Measurements from ENCODE around the gene SLITRK6. TPM values are rescaled to one million over a fixed set of nuclear protein-coding genes. Genes with fewer than 3 reads are reported as not detected.

SLITRK6 gene
- total and polyA plus RNA-seq, 2 of the 4 experiments (the other 2 are of a cell fraction), result 1.1 to 1.6 TPM

- TF ChIP-seq ELK1 (IDR thresholded peaks at IDR 0.05; ENCODE audit: borderline replicate concordance, low read depth, low read length), result no peak
- no peak for TF ChIP-seq CEBPB (IDR thresholded peaks at IDR 0.05; ENCODE audit: low read depth, low read length)
- H3K27me3 ChIP-seq (ENCODE audit: control insufficient read depth, insufficient read depth, low read length), result no peaks in the 10 kb centered on the region
- dilution Hi-C loops (cut with HindIII; ENCODE audit: low sequenced_read_pairs, unreplicated experiment) (loop anchor here (25.0 kb wide), 1 partner anchor 872 kb away; no protein-coding TSS in a partner anchor), intact Hi-C loops (cut with micrococcal nuclease) (no loop called here), in situ Hi-C loops (cut with MboI; ENCODE audit: low sequenced_read_pairs) (no loop called here)
- H3K27ac ChIP-seq (ENCODE audit: insufficient read depth, low read length), result no peak overlapping the region
- no peak overlapping the region for H3K18ac ChIP-seq (ENCODE audit: low read depth, low read length)
- H3K23ac ChIP-seq (ENCODE audit: low read depth, low read length), result no peak overlapping the region
- ATAC-seq (ENCODE audit: low read depth) (no peak), DNase-seq (no peak)
- H2BK15ac ChIP-seq (ENCODE audit: low read depth, low read length), result no peak overlapping the region
- ChIA-PET CTCF (no interaction called here), POLR2A (ENCODE audit: unreplicated experiment) (no interaction called here)
- no CpG with 5 or more reads among the region's 1 CpG for WGBS, 2 experiments (ENCODE audit: extremely low coverage in 2 of 2, insufficient read length in 1 of 2)
- H3K36me3 ChIP-seq (ENCODE audit: control insufficient read depth, insufficient read depth, low read length), result no peaks in the 10 kb centered on the region
- no peaks in the 10 kb centered on the region for H3K9me3 ChIP-seq (ENCODE audit: control insufficient read depth, insufficient read depth, low read length)
- H3K4ac ChIP-seq (ENCODE audit: low read depth, low read length), result no peak overlapping the region
- no peak overlapping the region for H3K4me3 ChIP-seq (ENCODE audit: insufficient read depth, low read depth, low read length)
- no peak overlapping the region for H2BK120ac ChIP-seq (ENCODE audit: low read depth, low read length)
- no peaks in the 10 kb centered on the region for H4K20me1 ChIP-seq (ENCODE audit: insufficient read depth, low read length)
- no peak overlapping the region for H3K14ac ChIP-seq (replicated peaks; ENCODE audit: low read depth, low read length)
- no peak overlapping the region for H3K4me2 ChIP-seq (ENCODE audit: low read depth, low read length)
- no peaks in the 10 kb centered on the region for H3K4me1 ChIP-seq (ENCODE audit: control insufficient read depth, insufficient read depth, low read length)
- no peak overlapping the region for H4K5ac ChIP-seq (ENCODE audit: low read depth, low read length)
- no peak overlapping the region for H2AK9ac ChIP-seq (replicated peaks; ENCODE audit: low read depth, low read length, poor library complexity)
- no peak overlapping the region for H2AK5ac ChIP-seq (ENCODE audit: low read depth, low read length)
- H3K9me1 ChIP-seq (ENCODE audit: insufficient read depth, low read length), result no peaks in the 10 kb centered on the region
- H4K8ac ChIP-seq (ENCODE audit: low read depth in 2 of 2, low read length in 2 of 2), result no peak overlapping the region
- no peaks in the 10 kb centered on the region for H3K79me1 ChIP-seq (ENCODE audit: low read depth in 1 of 2, low read length in 2 of 2)
- H3K9ac ChIP-seq (ENCODE audit: low read depth, low read length), result no peak overlapping the region
- H2BK5ac ChIP-seq (ENCODE audit: low read depth, low read length, poor library complexity, severe bottlenecking), result no peak overlapping the region
- H2BK20ac ChIP-seq (ENCODE audit: low read depth, low read length), result no peak overlapping the region
- no TSS peak for BruUV-seq (replicated peaks)
- no peak overlapping the region for H2AFZ ChIP-seq (replicated peaks; ENCODE audit: low read length, poor library complexity)
- no peak overlapping the region for H3K56ac ChIP-seq (ENCODE audit: extremely low read depth, insufficient read depth, low read length)
- H4K91ac ChIP-seq (ENCODE audit: insufficient read depth, low read depth, low read length), result no peak overlapping the region
Observed at GRCh38 chr13:85808811-85809210, 9.6 kb upstream of the SLITRK6 start.
